ENCODE results near the gene SERHL2. TPM values are rescaled to one million over a fixed set of nuclear protein-coding genes. Genes with fewer than 3 reads are reported as not detected.
"Not testable (repeated sequence)": the region's sequence is repeated elsewhere in the genome, so short reads cannot be mapped to it uniquely, and the experiment has no call there.

SERHL2 gene
- total and polyA plus RNA-seq, 4 donors: 1.7 to 3.3 (median 2.6) TPM

GRCh38 chr22:42614312-42615091, 60.7 kb downstream of the SERHL2 start, which contains the start of gene POLDIP3:
Gene POLDIP3, minus strand, starts transcription at chr22:42614883. Its CDS starts 26 bp downstream, at chr22:42614857.
- Histone ChIP-seq H3K27me3 (ENCODE audit: control insufficient read depth in 3 of 3, insufficient read depth in 3 of 3, low read length in 2 of 3) (no peaks in the 10 kb centered on the region), H3K27ac (ENCODE audit: low read depth in 1 of 2, low read length in 1 of 2) (peak within 1 kb of the TSS; percentile 85 to 99), H3K9me3 (ENCODE audit: control insufficient read depth in 4 of 4, insufficient read depth in 3 of 4, low read length in 3 of 4) (no peaks in the 10 kb centered on the region), H3K36me3 (ENCODE audit: control insufficient read depth in 4 of 4, insufficient read depth in 4 of 4, low read length in 4 of 4) (peaks cover 0 to 12% (median 6%) of the 10 kb centered on the region in 4 donors), H3K4me3 (peak within 1 kb of the TSS; percentile 83), H3K9ac (ENCODE audit: insufficient read depth in 1 of 2, low read length in 2 of 2) (peak within 1 kb of the TSS; percentile 86 to 91), H3K4me1 (ENCODE audit: control insufficient read depth in 5 of 5, insufficient read depth in 5 of 5, low read length in 5 of 5) (peaks cover 12 to 57% (median 36%) of the 10 kb centered on the region in 5 donors)
- ATAC-seq (ENCODE audit: insufficient read depth, low FRiP score) (peak; percentile 93), DNase-seq (peak; percentile 99 to 100 (median 99))
- 0 to 1% methylated on average over 61 to 85 of the region's 85 CpGs for WGBS, 2 donors
- TF ChIP-seq CTCF (IDR thresholded peaks at IDR 0.05; ENCODE audit: control extremely low read depth, extremely low read depth): peak; percentile 35

- ATAC-seq (ENCODE audit: insufficient read depth, low FRiP score): peak; percentile 75
- no peaks in the 10 kb centered on the region for H3K9me3 ChIP-seq (ENCODE audit: control insufficient read depth in 4 of 4, insufficient read depth in 3 of 4, low read length in 3 of 4)
- peak; percentile 96 to 99 (median 98) for DNase-seq
- peak overlapping the region; percentile 86 to 91 for H3K9ac ChIP-seq (ENCODE audit: insufficient read depth in 1 of 2, low read length in 2 of 2)
- H3K27me3 ChIP-seq (ENCODE audit: control insufficient read depth in 3 of 3, insufficient read depth in 3 of 3, low read length in 2 of 3): no peaks in the 10 kb centered on the region
- H3K4me1 ChIP-seq (ENCODE audit: control insufficient read depth in 5 of 5, insufficient read depth in 5 of 5, low read length in 5 of 5): peaks cover 12 to 51% (median 32%) of the 10 kb centered on the region in 5 donors
- H3K27ac ChIP-seq (ENCODE audit: low read depth in 1 of 2, low read length in 1 of 2): peak overlapping the region; percentile 85 to 98
- no peak for TF ChIP-seq CTCF (IDR thresholded peaks at IDR 0.05; ENCODE audit: control extremely low read depth, extremely low read depth)
- WGBS, 2 donors: 0% methylated on average over 35 of the region's 35 CpGs
- H3K4me3 ChIP-seq: peak overlapping the region; percentile 47
- H3K36me3 ChIP-seq (ENCODE audit: control insufficient read depth in 4 of 4, insufficient read depth in 4 of 4, low read length in 4 of 4): peaks cover 5 to 14% (median 10%) of the 10 kb centered on the region in 4 donors
Observed at GRCh38 chr22:42615092-42615859, 61.5 kb downstream of the SERHL2 start.

DNA sequence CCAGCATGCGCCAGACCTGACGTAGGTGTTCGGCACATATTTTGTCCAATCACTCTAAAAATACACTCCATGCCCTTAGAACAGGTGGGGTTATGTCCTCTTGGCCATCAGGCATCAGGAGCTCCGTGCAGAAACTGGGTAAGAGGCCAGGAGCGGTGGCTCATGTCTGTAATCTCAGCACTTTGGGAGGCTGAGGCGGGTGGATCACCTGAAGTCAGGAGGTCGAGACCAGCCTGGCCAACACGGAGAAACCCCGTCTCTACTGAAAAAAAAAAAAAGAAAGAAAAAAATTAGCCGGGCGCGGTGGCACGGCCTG, 62.1 kb downstream of the SERHL2 start:
- Histone ChIP-seq H3K36me3 (ENCODE audit: control insufficient read depth in 4 of 4, insufficient read depth in 4 of 4, low read length in 4 of 4) (peaks cover 6 to 14% (median 10%) of the 10 kb centered on the region in 4 donors), H3K9ac (ENCODE audit: insufficient read depth in 1 of 2, low read length in 2 of 2) (peak overlapping the region in 1 of 2 donors; percentile 91), H3K27ac (ENCODE audit: low read depth in 1 of 2, low read length in 1 of 2) (peak overlapping the region; percentile 85 to 98), H3K4me1 (ENCODE audit: control insufficient read depth in 5 of 5, insufficient read depth in 5 of 5, low read length in 5 of 5) (peaks cover 12 to 45% (median 26%) of the 10 kb centered on the region in 5 donors)
- H3K4me3 ChIP-seq; DNase-seq; H3K9me3 ChIP-seq (ENCODE audit: control insufficient read depth in 4 of 4, insufficient read depth in 3 of 4, low read length in 3 of 4); H3K27me3 ChIP-seq (ENCODE audit: control insufficient read depth in 3 of 3, insufficient read depth in 3 of 3, low read length in 2 of 3); ATAC-seq (ENCODE audit: insufficient read depth, low FRiP score): not testable (repeated sequence)
- 10 to 17% methylated on average over 13 of the region's 13 CpGs for WGBS, 2 donors

All from lung (tissue), 12 donors.